Inferior parietal cortex (tissue), 1 donor: ENCODE measurements around the gene UBE2H.
"Not testable (repeated sequence)": the region's sequence is repeated elsewhere in the genome, so short reads cannot be mapped to it uniquely, and the experiment has no call there.

ENCODE experiments used
- DNase-seq: peaks from one replicate; pipeline ENCODE4 v3.0.0-alpha.2; 2016; ENCODE audit errors: extremely low spot score

UBE2H gene

GRCh38 chr7:129823143-129823542 is 129.6 kb downstream of the UBE2H start:
- DNase-seq: not testable (repeated sequence)

DNA sequence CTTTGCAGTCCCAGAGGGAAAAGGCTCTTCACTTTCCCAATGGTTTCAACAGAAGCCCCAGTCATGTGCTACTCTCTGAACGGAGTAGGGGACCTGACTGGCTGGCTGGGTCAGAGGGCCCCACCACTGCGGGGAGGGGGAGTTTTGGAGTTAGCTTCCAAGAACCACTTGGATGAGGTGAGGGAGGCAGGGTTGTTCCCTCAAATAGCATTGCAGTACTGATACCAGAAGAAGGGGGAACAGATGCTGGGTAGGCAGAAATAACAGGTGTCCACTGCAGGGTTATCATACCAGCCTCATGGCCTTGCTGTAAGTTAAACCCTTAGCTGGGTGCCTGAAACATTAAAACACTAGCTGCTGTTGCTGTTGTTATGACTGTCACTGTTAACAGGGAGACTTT is 131.3 kb downstream of the UBE2H start:
- no peak for DNase-seq

- no peak for DNase-seq
These were observed 136.0 kb downstream of the UBE2H start for GRCh38 chr7:129816742-129817141.

DNA sequence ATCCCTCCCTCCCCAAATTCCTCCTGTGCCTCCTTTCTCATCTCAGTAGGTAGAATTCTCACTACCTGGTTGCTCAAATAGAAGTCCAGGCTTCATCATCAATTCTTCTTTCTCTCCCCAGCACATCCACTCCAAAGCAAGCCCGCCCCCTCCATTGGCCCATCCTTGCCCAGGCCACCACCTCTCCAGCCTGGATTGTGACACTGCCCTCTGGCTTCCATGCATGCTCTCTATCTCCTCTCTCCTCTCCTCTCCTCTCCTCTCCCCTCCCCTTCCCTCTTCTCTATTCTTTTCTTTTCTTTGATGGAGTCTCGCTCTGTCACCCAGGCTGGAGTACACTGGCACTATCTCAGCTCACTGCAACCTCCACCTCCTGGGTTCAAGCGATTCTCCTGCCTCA is 144.9 kb downstream of the UBE2H start:
- no peak for DNase-seq

- DNase-seq: no peak
These were observed 147.7 kb downstream of the UBE2H start for GRCh38 chr7:129804890-129805719.

- no peak for DNase-seq
These were observed 148.5 kb downstream of the UBE2H start for GRCh38 chr7:129804111-129804889.

DNA sequence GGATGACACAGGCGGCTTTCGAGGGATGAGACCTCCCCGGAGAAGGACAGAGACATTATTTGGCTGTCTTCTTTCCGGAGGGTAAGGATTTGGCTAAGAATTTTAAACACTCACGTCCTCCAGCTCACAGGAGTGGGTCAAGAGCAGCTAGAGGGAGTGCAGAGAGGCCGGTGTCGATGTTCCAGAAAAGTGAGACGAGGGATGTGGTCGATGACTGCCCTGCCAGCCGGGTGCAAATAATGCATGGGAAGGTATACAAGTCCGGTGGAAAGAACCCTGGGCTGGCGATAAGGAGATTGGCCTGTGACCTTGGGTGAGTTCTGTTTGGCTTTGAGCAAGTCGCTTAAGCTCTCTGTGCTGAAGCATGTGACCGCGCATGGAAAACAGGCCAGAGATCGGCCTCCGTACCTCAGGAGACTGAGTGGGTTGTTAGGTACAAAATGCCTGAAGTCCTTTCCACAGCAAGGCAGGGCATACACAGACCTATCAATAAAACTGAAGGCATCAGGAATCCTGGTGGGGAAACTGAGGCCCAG is 149.1 kb downstream of the UBE2H start:
- DNase-seq: no peak

- no peak for DNase-seq
These were observed 150.9 kb downstream of the UBE2H start for GRCh38 chr7:129801882-129802281.

GRCh38 chr7:129800901-129801300 is 151.9 kb downstream of the UBE2H start:
- DNase-seq: no peak

GRCh38 chr7:129799350-129799955 is 153.3 kb downstream of the UBE2H start:
- DNase-seq: no peak

- no peak for DNase-seq
These were observed 154.0 kb downstream of the UBE2H start for GRCh38 chr7:129798616-129799349.

GRCh38 chr7:129797214-129797789 is 155.5 kb downstream of the UBE2H start:
- DNase-seq: no peak

- no peak for DNase-seq
These were observed 156.5 kb downstream of the UBE2H start for GRCh38 chr7:129796186-129796775.

DNA sequence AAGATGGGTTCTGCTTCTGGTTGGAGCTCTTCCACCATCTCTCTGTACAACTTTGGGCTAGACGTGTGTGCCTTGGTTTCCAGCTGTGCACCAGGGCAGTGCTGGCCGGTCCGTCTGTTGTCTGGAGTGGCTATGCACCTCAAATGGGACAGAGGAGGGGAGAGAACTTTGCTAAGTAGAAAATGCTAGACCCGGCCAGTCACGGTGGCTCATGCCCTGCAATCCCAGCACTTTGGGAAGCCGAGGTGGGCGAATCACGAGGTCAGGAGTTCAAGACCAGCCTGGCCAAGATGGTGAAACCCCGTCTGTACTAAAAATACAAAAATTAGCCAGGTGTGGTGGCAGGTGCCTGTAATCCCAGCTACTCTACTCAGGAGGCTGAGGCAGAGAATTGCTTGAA is 158.3 kb downstream of the UBE2H start:
- not testable (repeated sequence) for DNase-seq

DNA sequence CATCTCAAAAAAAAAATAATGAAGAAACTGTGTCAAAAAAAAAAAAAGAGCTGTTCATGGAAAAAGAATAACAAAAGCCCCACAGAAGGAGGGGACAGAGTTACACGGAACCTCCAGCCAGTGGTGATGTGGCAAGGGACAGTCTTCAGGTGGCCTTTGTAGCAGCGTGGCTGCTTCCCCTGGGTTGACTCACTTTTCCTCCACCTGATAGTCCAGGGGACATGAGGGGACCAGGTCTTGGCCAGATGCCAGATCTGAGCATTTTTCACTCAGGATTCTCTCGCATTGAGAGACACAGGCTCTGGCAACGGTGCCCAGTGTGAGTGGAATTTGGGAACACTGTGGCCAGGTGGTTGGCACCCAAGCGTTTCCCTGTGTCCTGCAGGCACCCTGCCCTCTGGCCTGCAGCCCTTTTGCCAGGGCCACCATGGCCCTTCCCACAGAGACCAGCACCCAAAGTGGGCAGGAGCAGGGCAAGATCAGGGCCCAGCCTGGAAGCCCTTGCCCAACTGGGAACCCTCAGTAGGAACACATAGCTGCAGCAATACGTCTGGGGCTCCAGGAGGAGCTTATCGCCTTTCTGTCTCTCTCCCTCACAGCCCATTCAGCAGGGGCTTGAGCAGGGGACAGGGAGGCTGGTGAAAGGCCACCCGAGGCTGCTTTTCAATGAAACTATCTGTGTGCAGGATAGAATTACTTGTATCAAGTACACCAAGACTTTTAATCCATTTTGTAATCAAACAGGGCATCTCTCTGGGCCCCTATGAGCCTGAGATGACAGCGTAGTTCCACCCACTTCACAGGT is 159.1 kb downstream of the UBE2H start:
- DNase-seq: no peak

DNA sequence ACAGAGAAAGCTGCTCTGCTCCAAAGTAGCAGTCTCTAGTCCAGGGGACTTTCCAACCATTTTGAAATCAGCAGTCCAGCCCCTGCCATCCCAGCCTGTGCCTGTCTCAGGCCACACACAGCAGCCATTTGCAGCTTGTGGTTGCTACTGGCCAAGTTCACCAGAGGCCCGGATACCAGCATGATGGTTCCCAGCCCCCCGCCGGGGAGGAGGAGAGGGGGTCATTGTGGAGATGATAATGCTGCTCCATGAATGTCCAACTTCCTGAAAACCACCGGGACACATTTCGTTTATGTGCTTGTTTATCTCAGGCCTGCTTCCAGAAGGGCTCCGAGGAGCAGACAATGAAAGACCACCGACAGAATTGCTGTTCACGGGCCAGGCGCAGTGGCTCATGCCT is 160.0 kb downstream of the UBE2H start:
- DNase-seq: no peak

DNA sequence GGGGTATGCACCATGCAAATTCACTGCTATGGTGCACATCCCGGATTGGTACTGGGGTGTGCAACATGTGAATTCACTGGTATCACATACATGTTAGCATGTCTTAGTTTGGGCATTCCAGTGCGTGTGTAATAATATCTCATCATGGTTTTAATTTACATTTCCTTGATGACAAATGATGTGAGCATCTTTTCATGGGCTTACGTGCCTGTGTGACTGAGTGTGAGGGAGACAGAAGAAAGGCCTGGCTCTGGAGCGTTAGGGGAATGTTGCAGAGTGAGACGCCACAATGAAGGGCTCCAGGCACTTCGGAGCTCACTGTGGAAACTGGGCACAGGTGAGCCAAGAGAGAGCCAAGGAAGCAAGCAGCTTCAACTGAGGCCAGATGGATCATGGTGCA is 162.6 kb downstream of the UBE2H start:
- DNase-seq: no peak

DNA sequence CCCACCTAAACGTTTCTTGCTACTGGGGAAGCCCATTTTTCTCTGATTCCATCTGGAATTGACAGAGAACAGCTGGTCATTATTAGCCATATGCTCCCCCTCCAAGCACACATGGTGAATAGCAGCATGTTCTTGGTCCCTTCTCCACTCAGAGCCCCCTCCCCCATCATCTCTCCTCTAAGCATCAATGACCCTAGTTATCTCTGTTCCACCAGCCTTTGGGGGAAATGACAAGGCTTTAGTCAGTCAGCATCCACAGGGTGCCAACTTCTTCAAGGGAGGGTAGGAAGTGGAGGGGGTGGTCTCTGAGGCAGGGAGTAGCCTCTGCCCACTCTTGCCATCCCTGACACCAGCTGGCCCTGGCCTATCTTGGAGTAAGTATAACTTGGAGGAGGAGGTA is 163.1 kb downstream of the UBE2H start:
- no peak for DNase-seq

GRCh38 chr7:129789000-129789399 is 163.8 kb downstream of the UBE2H start:
- no peak for DNase-seq
